Calu3 (cell line): Measurements from ENCODE around the gene EPHB4. TPM values are rescaled to one million over a fixed set of nuclear protein-coding genes. Genes with fewer than 3 reads are reported as not detected.
"Not testable (repeated sequence)": the region's sequence is repeated elsewhere in the genome, so short reads cannot be mapped to it uniquely, and the experiment has no call there.

Experiments used
- BruUV-seq: library from RNA; stranded (reverse); fragments of 400-500 nt; replicated peaks from 2 replicates; lab custom pipeline; 2021; lab: Mats Ljungman, UMichigan
- CTCF ChIA-PET: fragments of 300-600 bp; sonication (Branson Sonifier 250); formaldehyde crosslinking; loops from one replicate; lab custom pipeline; 2022; ENCODE audit warnings: antibody characterized with exemption; lab: Charles Lee
- DNase-seq: peaks from one replicate; pipeline ENCODE4 v3.0.0; 2022
- H3K27ac Mint-ChIP-seq: one replicate; pipeline ENCODE4 v1.8.0; 2022; ENCODE audit warnings: mixed read lengths; ENCODE audit not compliant: unreplicated experiment
- H3K27me3 Mint-ChIP-seq: one replicate; pipeline ENCODE4 v1.8.0; 2022; ENCODE audit warnings: mixed read lengths; ENCODE audit not compliant: unreplicated experiment
- H3K36me3 Mint-ChIP-seq: one replicate; pipeline ENCODE4 v1.8.0; 2022; ENCODE audit warnings: mild to moderate bottlenecking, moderate library complexity, mixed read lengths; ENCODE audit not compliant: insufficient read depth, unreplicated experiment
- H3K4me1 Mint-ChIP-seq: one replicate; pipeline ENCODE4 v1.8.0; 2022; ENCODE audit warnings: mild to moderate bottlenecking, low read depth, mixed read lengths; ENCODE audit not compliant: unreplicated experiment
- H3K4me3 Mint-ChIP-seq: one replicate; pipeline ENCODE4 v1.8.0; 2022; ENCODE audit warnings: mild to moderate bottlenecking, low read depth, moderate library complexity, mixed read lengths; ENCODE audit not compliant: unreplicated experiment
- H3K9me3 Mint-ChIP-seq: one replicate; pipeline ENCODE4 v1.8.0; 2022; ENCODE audit warnings: low read depth, mixed read lengths; ENCODE audit not compliant: unreplicated experiment
- CTCF ChIP-seq: fragments of 200-600 bp; IDR thresholded peaks from one replicate; pipeline ENCODE4 v1.8.0; 2022; ENCODE audit warnings: antibody characterized with exemption; ENCODE audit not compliant: unreplicated experiment
- intact Hi-C: fragments of 100-400 bp; cut with micrococcal nuclease; formaldehyde crosslinking; loops from one replicate; pipeline ENCODE4 v1.10.0; 2022; ENCODE audit not compliant: unreplicated experiment
- total RNA-seq: library from RNA; stranded (reverse); gene quantifications from 2 replicates; pipeline ENCODE4 v1.2.3, GENCODE V29; 2022

Gene EPHB4
- total RNA-seq, 1 experiment from 2014 or later, result 63.7 TPM

- no peaks in the 10 kb centered on the region for H3K4me1 Mint-ChIP-seq
- no TSS peak for BruUV-seq
- DNase-seq, result no peak
- CTCF ChIA-PET, result interaction anchor here (0.7 kb wide), 1 partner anchor 376 kb away, joined by 3 read pairs; no protein-coding TSS in a partner anchor
- no peak for TF ChIP-seq CTCF
- H3K36me3 Mint-ChIP-seq, result peaks cover 38% of the 10 kb centered on the region
- no peak overlapping the region for H3K4me3 Mint-ChIP-seq
- no peaks in the 10 kb centered on the region for H3K27me3 Mint-ChIP-seq
- intact Hi-C loops, result no loop called here
- H3K9me3 Mint-ChIP-seq, result no peaks in the 10 kb centered on the region
- H3K27ac Mint-ChIP-seq, result no peak overlapping the region
Observed at GRCh38 chr7:100856871-100857282, 29.6 kb upstream of the EPHB4 start.

GRCh38 chr7:100855515-100855914 is 28.2 kb upstream of the EPHB4 start:
- no peak overlapping the region for H3K4me3 Mint-ChIP-seq
- peaks cover 31% of the 10 kb centered on the region for H3K36me3 Mint-ChIP-seq
- no peaks in the 10 kb centered on the region for H3K27me3 Mint-ChIP-seq
- no peaks in the 10 kb centered on the region for H3K9me3 Mint-ChIP-seq
- H3K4me1 Mint-ChIP-seq, result no peaks in the 10 kb centered on the region
- CTCF ChIA-PET, result no interaction called here
- TF ChIP-seq CTCF, result no peak
- intact Hi-C loops, result no loop called here
- no TSS peak for BruUV-seq
- H3K27ac Mint-ChIP-seq, result no peak overlapping the region
- no peak for DNase-seq

GRCh38 chr7:100854899-100855298 is 27.6 kb upstream of the EPHB4 start:
- H3K4me3 Mint-ChIP-seq, H3K4me1 Mint-ChIP-seq: not testable (repeated sequence)

GRCh38 chr7:100854146-100854895 is 27.0 kb upstream of the EPHB4 start:
- Mint-ChIP-seq H3K4me1 (no peaks in the 10 kb centered on the region), H3K9me3 (no peaks in the 10 kb centered on the region), H3K4me3 (peak overlapping the region; percentile 85), H3K36me3 (peaks cover 28% of the 10 kb centered on the region), H3K27ac (no peak overlapping the region), H3K27me3 (no peaks in the 10 kb centered on the region)
- no TSS peak for BruUV-seq
- TF ChIP-seq CTCF, result no peak
- intact Hi-C loops, result no loop called here
- no peak for DNase-seq
- CTCF ChIA-PET, result interaction anchor here (0.6 kb wide), 2 partner anchors 88 to 290 kb away, joined by 3 to 4 read pairs; no protein-coding TSS in a partner anchor

More at GRCh38 chr7:100854899-100855298, 27.6 kb upstream of the EPHB4 start:
- peaks cover 28% of the 10 kb centered on the region for H3K36me3 Mint-ChIP-seq
- BruUV-seq, H3K27me3 Mint-ChIP-seq, H3K9me3 Mint-ChIP-seq, intact Hi-C loops, H3K27ac Mint-ChIP-seq, DNase-seq: not testable (repeated sequence)
- CTCF ChIA-PET, result interaction anchor here (0.6 kb wide), 1 partner anchor 87 kb away, joined by 3 read pairs; no protein-coding TSS in a partner anchor
